ENCODE results near the gene SPHKAP. TPM values are rescaled to one million over a fixed set of nuclear protein-coding genes. Genes with fewer than 3 reads are reported as not detected.

The SPHKAP gene
- total RNA-seq, 4 donors from 2014 or later = 0.16 to 0.60 (median 0.27) TPM; not detected in 1

- Histone ChIP-seq H3K27ac (no peak overlapping the region), H3K9me3 (no peaks in the 10 kb centered on the region), H3K27me3 (no peaks in the 10 kb centered on the region), H3K4me3 (no peak overlapping the region), H3K4me1 (no peaks in the 10 kb centered on the region), H3K36me3 (no peaks in the 10 kb centered on the region)
- WGBS, 2 donors (ENCODE audit: low coverage in 1 of 2) = 88% methylated on average over 6 of the region's 6 CpGs; no CpG with 5 or more reads in 1 of the 2 donors
- DNase-seq = no peak
- in situ Hi-C loops (cut with MboI; ENCODE audit: low pct_ligation_motif_present in 1 of 4, low pct_unique_long_range_greater_than_20kb in 1 of 4, low sequenced_read_pairs in 3 of 4) (no loop called here), intact Hi-C loops (cut with DNase I; ENCODE audit: low total_unique reads) (no loop called here)
- TF ChIP-seq, protein P1, sequence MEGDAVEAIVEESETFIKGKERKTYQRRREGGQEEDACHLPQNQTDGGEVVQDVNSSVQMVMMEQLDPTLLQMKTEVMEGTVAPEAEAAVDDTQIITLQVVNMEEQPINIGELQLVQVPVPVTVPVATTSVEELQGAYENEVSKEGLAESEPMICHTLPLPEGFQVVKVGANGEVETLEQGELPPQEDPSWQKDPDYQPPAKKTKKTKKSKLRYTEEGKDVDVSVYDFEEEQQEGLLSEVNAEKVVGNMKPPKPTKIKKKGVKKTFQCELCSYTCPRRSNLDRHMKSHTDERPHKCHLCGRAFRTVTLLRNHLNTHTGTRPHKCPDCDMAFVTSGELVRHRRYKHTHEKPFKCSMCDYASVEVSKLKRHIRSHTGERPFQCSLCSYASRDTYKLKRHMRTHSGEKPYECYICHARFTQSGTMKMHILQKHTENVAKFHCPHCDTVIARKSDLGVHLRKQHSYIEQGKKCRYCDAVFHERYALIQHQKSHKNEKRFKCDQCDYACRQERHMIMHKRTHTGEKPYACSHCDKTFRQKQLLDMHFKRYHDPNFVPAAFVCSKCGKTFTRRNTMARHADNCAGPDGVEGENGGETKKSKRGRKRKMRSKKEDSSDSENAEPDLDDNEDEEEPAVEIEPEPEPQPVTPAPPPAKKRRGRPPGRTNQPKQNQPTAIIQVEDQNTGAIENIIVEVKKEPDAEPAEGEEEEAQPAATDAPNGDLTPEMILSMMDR (IDR thresholded peaks at IDR 0.05) = no peak
- TF ChIP-seq POLR2A (IDR thresholded peaks at IDR 0.05) (no peak), POLR2AphosphoS5 (IDR thresholded peaks at IDR 0.05) (no peak), EP300 (IDR thresholded peaks at IDR 0.05; ENCODE audit: low read depth) (no peak)
These were observed 157.9 kb downstream of the SPHKAP start for GRCh38 chr2:228023619-228024018.

- in situ Hi-C loops (cut with MboI; ENCODE audit: low pct_ligation_motif_present in 1 of 4, low pct_unique_long_range_greater_than_20kb in 1 of 4, low sequenced_read_pairs in 3 of 4) (no loop called here), intact Hi-C loops (cut with DNase I; ENCODE audit: low total_unique reads) (no loop called here)
- TF ChIP-seq POLR2A (IDR thresholded peaks at IDR 0.05) = no peak
- TF ChIP-seq POLR2AphosphoS5 (IDR thresholded peaks at IDR 0.05) = no peak
- TF ChIP-seq, protein P1 (IDR thresholded peaks at IDR 0.05) = no peak
- no peak for TF ChIP-seq EP300 (IDR thresholded peaks at IDR 0.05; ENCODE audit: low read depth)
- Histone ChIP-seq H3K27ac (no peak overlapping the region), H3K4me3 (no peak overlapping the region), H3K4me1 (no peaks in the 10 kb centered on the region), H3K9me3 (no peaks in the 10 kb centered on the region), H3K27me3 (no peaks in the 10 kb centered on the region), H3K36me3 (no peaks in the 10 kb centered on the region)
- no peak for DNase-seq
- 85% methylated on average over 7 of the region's 7 CpGs; no CpG with 5 or more reads in 1 of the 2 donors for WGBS, 2 donors (ENCODE audit: low coverage in 1 of 2)
These were observed 163.2 kb downstream of the SPHKAP start for GRCh38 chr2:228018311-228018710.

DNA sequence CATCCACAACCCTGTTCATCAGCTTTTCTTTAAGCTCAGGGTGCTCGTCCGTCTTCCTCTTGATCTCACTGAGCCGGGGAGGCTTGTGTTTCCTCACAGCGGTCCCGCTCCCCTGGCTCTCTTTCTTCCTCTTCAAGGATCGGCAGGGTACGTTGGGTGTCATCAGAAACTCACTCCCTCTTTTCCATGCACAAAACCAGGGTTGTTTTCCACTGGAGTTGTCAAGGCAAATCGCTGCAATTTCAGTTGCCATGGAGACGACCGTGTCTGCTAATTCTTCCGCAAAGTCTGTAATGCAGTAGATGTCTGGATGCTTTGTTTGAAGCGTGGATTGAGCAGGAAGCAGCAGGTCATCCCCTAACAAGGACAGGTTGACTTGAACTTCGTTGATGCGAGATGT lies 163.7 kb downstream of the SPHKAP start:
- Histone ChIP-seq H3K27ac (no peak overlapping the region), H3K9me3 (no peaks in the 10 kb centered on the region), H3K4me1 (no peaks in the 10 kb centered on the region), H3K36me3 (no peaks in the 10 kb centered on the region), H3K27me3 (no peaks in the 10 kb centered on the region), H3K4me3 (no peak overlapping the region)
- intact Hi-C loops (cut with DNase I; ENCODE audit: low total_unique reads) = no loop called here
- in situ Hi-C loops (cut with MboI; ENCODE audit: low pct_ligation_motif_present in 1 of 4, low pct_unique_long_range_greater_than_20kb in 1 of 4, low sequenced_read_pairs in 3 of 4) = no loop called here
- TF ChIP-seq EP300 (IDR thresholded peaks at IDR 0.05; ENCODE audit: low read depth) (no peak), POLR2A (IDR thresholded peaks at IDR 0.05) (no peak), POLR2AphosphoS5 (IDR thresholded peaks at IDR 0.05) (no peak)
- TF ChIP-seq, protein P1 (IDR thresholded peaks at IDR 0.05) = no peak
- 75 to 82% methylated on average over 2 to 14 of the region's 14 CpGs for WGBS, 2 donors (ENCODE audit: low coverage in 1 of 2)
- no peak for DNase-seq

DNA sequence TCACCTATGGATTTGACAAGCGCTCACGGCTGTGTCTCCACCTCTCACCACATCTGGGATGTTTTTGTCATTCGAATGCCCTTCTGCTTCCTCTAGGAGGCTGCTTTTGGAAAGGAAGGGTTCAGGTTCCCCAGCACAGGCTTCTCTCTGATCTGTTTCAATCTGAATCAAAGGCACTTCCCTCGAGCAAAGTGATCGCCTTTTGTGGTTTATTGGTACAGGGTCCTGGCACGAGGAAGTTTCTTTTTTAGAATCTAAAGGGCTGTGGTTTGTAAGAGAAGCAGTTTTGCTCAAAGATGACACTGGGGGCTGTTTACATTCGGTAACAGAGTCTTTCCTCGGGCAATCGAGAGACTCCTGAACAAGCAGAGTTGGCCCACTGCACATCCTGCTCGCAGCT lies 165.1 kb downstream of the SPHKAP start:
- H3K9me3 ChIP-seq = no peaks in the 10 kb centered on the region
- intact Hi-C loops (cut with DNase I; ENCODE audit: low total_unique reads) = no loop called here
- no peak for DNase-seq
- WGBS, 2 donors (ENCODE audit: low coverage in 1 of 2) = 51 to 60% methylated on average over 3 to 10 of the region's 10 CpGs
- H3K27me3 ChIP-seq = no peaks in the 10 kb centered on the region
- no peaks in the 10 kb centered on the region for H3K36me3 ChIP-seq
- TF ChIP-seq POLR2A (IDR thresholded peaks at IDR 0.05) = no peak
- in situ Hi-C loops (cut with MboI; ENCODE audit: low pct_ligation_motif_present in 1 of 4, low pct_unique_long_range_greater_than_20kb in 1 of 4, low sequenced_read_pairs in 3 of 4) = no loop called here
- no peak overlapping the region for H3K27ac ChIP-seq
- no peaks in the 10 kb centered on the region for H3K4me1 ChIP-seq
- H3K4me3 ChIP-seq = no peak overlapping the region

GRCh38 chr2:228015741-228016140 lies 165.7 kb downstream of the SPHKAP start:
- Histone ChIP-seq H3K27ac (no peak overlapping the region), H3K9me3 (no peaks in the 10 kb centered on the region), H3K36me3 (no peaks in the 10 kb centered on the region), H3K4me1 (no peaks in the 10 kb centered on the region), H3K4me3 (no peak overlapping the region), H3K27me3 (no peaks in the 10 kb centered on the region)
- WGBS, 2 donors (ENCODE audit: low coverage in 1 of 2) = 78 to 93% methylated on average over 1 of the region's 1 CpG
- TF ChIP-seq EP300 (IDR thresholded peaks at IDR 0.05; ENCODE audit: low read depth) (no peak), POLR2A (IDR thresholded peaks at IDR 0.05) (no peak), POLR2AphosphoS5 (IDR thresholded peaks at IDR 0.05) (no peak)
- TF ChIP-seq, protein P1 (IDR thresholded peaks at IDR 0.05) = no peak
- in situ Hi-C loops (cut with MboI; ENCODE audit: low pct_ligation_motif_present in 1 of 4, low pct_unique_long_range_greater_than_20kb in 1 of 4, low sequenced_read_pairs in 3 of 4) = no loop called here
- intact Hi-C loops (cut with DNase I; ENCODE audit: low total_unique reads) = no loop called here
- no peak for DNase-seq

Measured in transverse colon (tissue), 4 donors.